Gastroesophageal sphincter (tissue), 3 donors: ENCODE measurements around the gene HSP90AB1.

Experiments used
- CTCF ChIP-seq, 4 experiments: fragments of 200-600 bp in 2 of 4; fragments of 450-650 bp in 2 of 4; sonication (generic) in 1 of 4; IDR thresholded peaks; one replicate each; pipeline ENCODE4 v1.5.1; 2017 to 2019; ENCODE audit warnings: antibody characterized with exemption in 4 of 4, mild to moderate bottlenecking in 2 of 4, moderate library complexity in 2 of 4
- EP300 ChIP-seq: sonication (generic); formaldehyde crosslinking; IDR thresholded peaks from one replicate; pipeline ENCODE4 v1.6.1; 2017; ENCODE audit warnings: antibody characterized with exemption, mild to moderate bottlenecking
- POLR2A ChIP-seq, 2 donors: fragments of 450-650 bp; IDR thresholded peaks; one replicate each; pipeline ENCODE4 v1.6.1; 2017; ENCODE audit warnings: antibody characterized with exemption in 2 of 2, mild to moderate bottlenecking in 2 of 2, moderate library complexity in 1 of 2

GRCh38 chr6:44275749-44276648 is 29.1 kb downstream of the HSP90AB1 start:
- TF ChIP-seq POLR2A (IDR thresholded peaks at IDR 0.05) (peak in 1 of 2 donors; percentile 5), CTCF (IDR thresholded peaks at IDR 0.05) (no peak), EP300 (no peak)
